ENCODE measurements around the gene SDHB.
A peak's percentile ranks its signal among the peaks of the same experiment; 100 is the strongest.

Gene SDHB

GRCh38 chr1:16992102-16992501 lies 61.7 kb downstream of the SDHB start:
- Histone ChIP-seq H3K23ac (ENCODE audit: low read length) (no peak overlapping the region), H3K18ac (ENCODE audit: low read length) (no peak overlapping the region), H3K79me1 (ENCODE audit: low read length) (no peaks in the 10 kb centered on the region), H3K4ac (ENCODE audit: low read depth, low read length) (no peak overlapping the region), H2BK120ac (ENCODE audit: low read depth, low read length) (no peak overlapping the region), H3K27ac (ENCODE audit: low read depth, low read length) (no peak overlapping the region), H2AK5ac (ENCODE audit: low read length) (no peak overlapping the region), H2BK5ac (ENCODE audit: low read length) (no peak overlapping the region), H3K36me3 (ENCODE audit: control insufficient read depth, insufficient read depth, low read length) (peaks cover 2% of the 10 kb centered on the region), H3K56ac (ENCODE audit: low read length) (no peak overlapping the region), H3K4me2 (ENCODE audit: low read length) (no peak overlapping the region), H3K4me1 (ENCODE audit: control insufficient read depth, low read depth, low read length) (no peaks in the 10 kb centered on the region), H4K8ac (ENCODE audit: low read depth, low read length) (no peak overlapping the region), H3K27me3 (ENCODE audit: insufficient read depth, low read length, poor library complexity) (no peaks in the 10 kb centered on the region), H4K5ac (ENCODE audit: low read length) (no peak overlapping the region), H3K4me3 (ENCODE audit: low read length) (no peak overlapping the region), H3K9ac (ENCODE audit: low read length) (no peak overlapping the region), H3K79me2 (ENCODE audit: control insufficient read depth, insufficient read depth, low read length) (no peaks in the 10 kb centered on the region), H2BK15ac (replicated peaks; ENCODE audit: low read depth) (no peak overlapping the region)
- DNase-seq = no peak
- no CpG with 5 or more reads among the region's 12 CpGs for WGBS (ENCODE audit: extremely low coverage, insufficient coverage, low lambda C conversion rate)

GRCh38 chr1:16991571-16991970 lies 62.3 kb downstream of the SDHB start:
- no CpG with 5 or more reads among the region's 12 CpGs for WGBS (ENCODE audit: extremely low coverage, insufficient coverage, low lambda C conversion rate)
- Histone ChIP-seq H3K23ac (ENCODE audit: low read length) (no peak overlapping the region), H3K4me1 (ENCODE audit: control insufficient read depth, low read depth, low read length) (no peaks in the 10 kb centered on the region)

GRCh38 chr1:16989676-16990391 lies 64.0 kb downstream of the SDHB start:
- Histone ChIP-seq H3K79me1 (ENCODE audit: low read length) (no peaks in the 10 kb centered on the region), H3K4ac (ENCODE audit: low read depth, low read length) (no peak overlapping the region), H3K4me3 (ENCODE audit: low read length) (no peak overlapping the region), H4K5ac (ENCODE audit: low read length) (no peak overlapping the region), H3K9ac (ENCODE audit: low read length) (no peak overlapping the region), H3K4me2 (ENCODE audit: low read length) (no peak overlapping the region), H3K23ac (ENCODE audit: low read length) (no peak overlapping the region), H2BK120ac (ENCODE audit: low read depth, low read length) (no peak overlapping the region), H3K36me3 (ENCODE audit: control insufficient read depth, insufficient read depth, low read length) (no peaks in the 10 kb centered on the region), H3K56ac (ENCODE audit: low read length) (no peak overlapping the region), H2AK5ac (ENCODE audit: low read length) (no peak overlapping the region), H3K79me2 (ENCODE audit: control insufficient read depth, insufficient read depth, low read length) (no peaks in the 10 kb centered on the region), H3K27me3 (ENCODE audit: insufficient read depth, low read length, poor library complexity) (no peaks in the 10 kb centered on the region), H4K8ac (ENCODE audit: low read depth, low read length) (no peak overlapping the region), H2BK5ac (ENCODE audit: low read length) (no peak overlapping the region), H3K4me1 (ENCODE audit: control insufficient read depth, low read depth, low read length) (no peaks in the 10 kb centered on the region), H3K27ac (ENCODE audit: low read depth, low read length) (no peak overlapping the region), H3K18ac (ENCODE audit: low read length) (no peak overlapping the region), H2BK15ac (replicated peaks; ENCODE audit: low read depth) (no peak overlapping the region)
- no peak for DNase-seq
- WGBS (ENCODE audit: extremely low coverage, insufficient coverage, low lambda C conversion rate) = no CpG with 5 or more reads among the region's 22 CpGs

More at GRCh38 chr1:16991571-16991970, 62.3 kb downstream of the SDHB start:
- Histone ChIP-seq H2BK5ac (ENCODE audit: low read length) (no peak overlapping the region), H4K5ac (ENCODE audit: low read length) (no peak overlapping the region), H3K56ac (ENCODE audit: low read length) (no peak overlapping the region), H3K9ac (ENCODE audit: low read length) (no peak overlapping the region), H3K18ac (ENCODE audit: low read length) (no peak overlapping the region), H3K79me1 (ENCODE audit: low read length) (no peaks in the 10 kb centered on the region), H4K8ac (ENCODE audit: low read depth, low read length) (no peak overlapping the region), H2AK5ac (ENCODE audit: low read length) (no peak overlapping the region), H3K4me3 (ENCODE audit: low read length) (no peak overlapping the region), H2BK120ac (ENCODE audit: low read depth, low read length) (no peak overlapping the region), H3K27ac (ENCODE audit: low read depth, low read length) (no peak overlapping the region), H3K79me2 (ENCODE audit: control insufficient read depth, insufficient read depth, low read length) (no peaks in the 10 kb centered on the region), H3K4me2 (ENCODE audit: low read length) (no peak overlapping the region), H2BK15ac (replicated peaks; ENCODE audit: low read depth) (no peak overlapping the region), H3K4ac (ENCODE audit: low read depth, low read length) (no peak overlapping the region), H3K36me3 (ENCODE audit: control insufficient read depth, insufficient read depth, low read length) (no peaks in the 10 kb centered on the region), H3K27me3 (ENCODE audit: insufficient read depth, low read length, poor library complexity) (no peaks in the 10 kb centered on the region)
- no peak for DNase-seq

GRCh38 chr1:16988210-16988609 lies 65.6 kb downstream of the SDHB start:
- no peaks in the 10 kb centered on the region for H3K79me1 ChIP-seq (ENCODE audit: low read length)
- H2BK15ac ChIP-seq (replicated peaks; ENCODE audit: low read depth) = no peak overlapping the region
- no peak overlapping the region for H2BK5ac ChIP-seq (ENCODE audit: low read length)
- no peaks in the 10 kb centered on the region for H3K27me3 ChIP-seq (ENCODE audit: insufficient read depth, low read length, poor library complexity)
- no peaks in the 10 kb centered on the region for H3K36me3 ChIP-seq (ENCODE audit: control insufficient read depth, insufficient read depth, low read length)
- H3K9ac ChIP-seq (ENCODE audit: low read length) = no peak overlapping the region
- no peak overlapping the region for H3K4ac ChIP-seq (ENCODE audit: low read depth, low read length)
- no peak overlapping the region for H2BK120ac ChIP-seq (ENCODE audit: low read depth, low read length)
- no peak overlapping the region for H3K56ac ChIP-seq (ENCODE audit: low read length)
- DNase-seq = no peak
- no peak overlapping the region for H3K18ac ChIP-seq (ENCODE audit: low read length)
- H4K8ac ChIP-seq (ENCODE audit: low read depth, low read length) = no peak overlapping the region
- H3K4me3 ChIP-seq (ENCODE audit: low read length) = no peak overlapping the region
- no peak overlapping the region for H3K23ac ChIP-seq (ENCODE audit: low read length)
- no peaks in the 10 kb centered on the region for H3K79me2 ChIP-seq (ENCODE audit: control insufficient read depth, insufficient read depth, low read length)
- H3K4me2 ChIP-seq (ENCODE audit: low read length) = no peak overlapping the region
- H3K4me1 ChIP-seq (ENCODE audit: control insufficient read depth, low read depth, low read length) = no peaks in the 10 kb centered on the region
- WGBS (ENCODE audit: extremely low coverage, insufficient coverage, low lambda C conversion rate) = no CpG with 5 or more reads among the region's 13 CpGs
- no peak overlapping the region for H4K5ac ChIP-seq (ENCODE audit: low read length)
- no peak overlapping the region for H2AK5ac ChIP-seq (ENCODE audit: low read length)
- H3K27ac ChIP-seq (ENCODE audit: low read depth, low read length) = no peak overlapping the region

- H3K4ac ChIP-seq (ENCODE audit: low read depth, low read length) = no peak overlapping the region
- H3K36me3 ChIP-seq (ENCODE audit: control insufficient read depth, insufficient read depth, low read length) = no peaks in the 10 kb centered on the region
- no peak overlapping the region for H2BK120ac ChIP-seq (ENCODE audit: low read depth, low read length)
- no peak overlapping the region for H3K18ac ChIP-seq (ENCODE audit: low read length)
- no peaks in the 10 kb centered on the region for H3K4me1 ChIP-seq (ENCODE audit: control insufficient read depth, low read depth, low read length)
- no peaks in the 10 kb centered on the region for H3K27me3 ChIP-seq (ENCODE audit: insufficient read depth, low read length, poor library complexity)
- no peaks in the 10 kb centered on the region for H3K79me1 ChIP-seq (ENCODE audit: low read length)
- H2BK15ac ChIP-seq (replicated peaks; ENCODE audit: low read depth) = no peak overlapping the region
- no peak overlapping the region for H3K4me3 ChIP-seq (ENCODE audit: low read length)
- WGBS (ENCODE audit: extremely low coverage, insufficient coverage, low lambda C conversion rate) = no CpG with 5 or more reads among the region's 16 CpGs
- H4K8ac ChIP-seq (ENCODE audit: low read depth, low read length) = no peak overlapping the region
- H3K9ac ChIP-seq (ENCODE audit: low read length) = no peak overlapping the region
- no peak overlapping the region for H3K23ac ChIP-seq (ENCODE audit: low read length)
- peak; percentile 54 for DNase-seq
- no peak overlapping the region for H3K4me2 ChIP-seq (ENCODE audit: low read length)
- no peak overlapping the region for H4K5ac ChIP-seq (ENCODE audit: low read length)
- H3K79me2 ChIP-seq (ENCODE audit: control insufficient read depth, insufficient read depth, low read length) = no peaks in the 10 kb centered on the region
- H2BK5ac ChIP-seq (ENCODE audit: low read length) = no peak overlapping the region
- no peak overlapping the region for H3K56ac ChIP-seq (ENCODE audit: low read length)
- no peak overlapping the region for H2AK5ac ChIP-seq (ENCODE audit: low read length)
- no peak overlapping the region for H3K27ac ChIP-seq (ENCODE audit: low read depth, low read length)
Observed at GRCh38 chr1:16986962-16987361, 66.9 kb downstream of the SDHB start.

GRCh38 chr1:16986560-16986959 lies 67.3 kb downstream of the SDHB start:
- no CpG with 5 or more reads among the region's 23 CpGs for WGBS (ENCODE audit: extremely low coverage, insufficient coverage, low lambda C conversion rate)
- no peak overlapping the region for H3K4ac ChIP-seq (ENCODE audit: low read depth, low read length)
- no peak overlapping the region for H3K27ac ChIP-seq (ENCODE audit: low read depth, low read length)
- H3K4me2 ChIP-seq (ENCODE audit: low read length) = no peak overlapping the region
- H3K27me3 ChIP-seq (ENCODE audit: insufficient read depth, low read length, poor library complexity) = no peaks in the 10 kb centered on the region
- H3K79me2 ChIP-seq (ENCODE audit: control insufficient read depth, insufficient read depth, low read length) = no peaks in the 10 kb centered on the region
- H2BK120ac ChIP-seq (ENCODE audit: low read depth, low read length) = no peak overlapping the region
- no peak overlapping the region for H3K18ac ChIP-seq (ENCODE audit: low read length)
- no peak overlapping the region for H2BK15ac ChIP-seq (replicated peaks; ENCODE audit: low read depth)
- H2BK5ac ChIP-seq (ENCODE audit: low read length) = no peak overlapping the region
- no peaks in the 10 kb centered on the region for H3K4me1 ChIP-seq (ENCODE audit: control insufficient read depth, low read depth, low read length)
- no peaks in the 10 kb centered on the region for H3K36me3 ChIP-seq (ENCODE audit: control insufficient read depth, insufficient read depth, low read length)
- DNase-seq = no peak
- no peak overlapping the region for H3K4me3 ChIP-seq (ENCODE audit: low read length)
- no peak overlapping the region for H3K56ac ChIP-seq (ENCODE audit: low read length)
- no peak overlapping the region for H2AK5ac ChIP-seq (ENCODE audit: low read length)
- H3K23ac ChIP-seq (ENCODE audit: low read length) = no peak overlapping the region
- no peak overlapping the region for H3K9ac ChIP-seq (ENCODE audit: low read length)
- H3K79me1 ChIP-seq (ENCODE audit: low read length) = no peaks in the 10 kb centered on the region
- H4K5ac ChIP-seq (ENCODE audit: low read length) = no peak overlapping the region
- H4K8ac ChIP-seq (ENCODE audit: low read depth, low read length) = no peak overlapping the region

Measured in mesendoderm (in vitro differentiated cells).